HG03442 (cell line): ENCODE measurements around the gene COL5A1.

ENCODE experiments used
- ATAC-seq: cut with Tn5 transposase; IDR thresholded peaks from one replicate; pipeline ENCODE4 v1.9.1; 2021; ENCODE audit warnings: mild to moderate bottlenecking, moderate library complexity; ENCODE audit not compliant: unreplicated experiment

COL5A1 gene

DNA sequence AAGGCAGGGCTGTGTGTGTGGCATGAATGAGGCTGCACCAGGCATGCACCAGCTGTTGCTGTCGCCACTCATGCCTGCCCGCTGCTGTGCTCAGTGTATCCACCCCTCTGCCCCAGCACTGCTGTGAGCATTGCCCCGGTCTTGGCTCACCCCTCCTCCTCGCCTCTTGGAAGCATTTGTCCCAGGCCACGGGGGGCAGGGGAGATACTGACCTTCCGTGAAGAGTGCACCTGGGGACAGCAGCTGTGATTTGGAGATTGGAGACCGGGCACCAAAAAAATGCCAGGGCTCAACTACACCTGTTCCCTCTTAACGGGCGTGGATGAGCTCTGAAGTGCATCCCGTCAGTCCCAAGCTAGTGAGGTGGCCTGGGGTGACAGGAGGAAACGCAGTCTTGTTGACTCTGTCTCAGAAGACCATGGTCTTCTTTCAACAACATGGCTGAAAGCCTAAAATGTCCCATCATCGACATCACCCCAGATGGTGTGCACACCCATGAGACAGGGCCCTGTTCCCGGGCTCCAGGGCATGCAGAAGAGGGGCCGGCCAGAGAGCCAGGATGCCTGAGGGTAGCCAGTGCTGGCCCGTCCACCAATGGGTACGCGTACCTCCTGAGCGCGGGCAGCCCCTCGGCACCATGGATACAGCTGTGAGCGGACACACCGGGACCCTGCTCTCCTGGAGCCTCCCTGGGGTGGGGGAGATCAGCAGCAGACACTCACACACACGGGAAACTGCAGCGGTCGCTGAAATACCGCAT, 115.8 kb downstream of the COL5A1 start:
- ATAC-seq = no peak

DNA sequence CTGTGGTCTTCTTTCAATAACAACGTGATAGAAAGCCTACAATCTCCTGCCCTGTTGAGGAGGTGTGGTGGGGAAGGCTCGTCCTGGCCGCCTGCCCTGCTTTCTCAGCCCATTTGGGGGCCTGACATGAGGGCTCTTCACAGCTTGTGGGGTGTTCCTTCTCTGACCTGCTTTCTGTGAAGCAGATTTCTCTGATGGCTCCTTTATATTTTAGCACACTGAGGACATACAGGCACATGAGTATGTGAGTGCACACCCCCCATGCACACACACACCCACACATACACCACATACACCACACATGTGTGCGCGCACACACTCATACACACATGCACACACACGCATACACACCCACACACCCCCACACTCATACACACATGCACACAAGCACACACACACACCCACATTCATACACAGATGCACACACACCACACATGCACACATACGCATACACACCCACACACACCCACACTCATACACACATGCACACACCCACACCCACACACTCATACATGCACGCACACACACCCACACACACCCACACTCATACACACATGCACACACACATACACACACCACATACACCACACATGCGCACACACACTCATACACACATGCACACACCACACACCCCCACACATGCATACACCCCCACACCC, 117.5 kb downstream of the COL5A1 start:
- ATAC-seq = no peak

DNA sequence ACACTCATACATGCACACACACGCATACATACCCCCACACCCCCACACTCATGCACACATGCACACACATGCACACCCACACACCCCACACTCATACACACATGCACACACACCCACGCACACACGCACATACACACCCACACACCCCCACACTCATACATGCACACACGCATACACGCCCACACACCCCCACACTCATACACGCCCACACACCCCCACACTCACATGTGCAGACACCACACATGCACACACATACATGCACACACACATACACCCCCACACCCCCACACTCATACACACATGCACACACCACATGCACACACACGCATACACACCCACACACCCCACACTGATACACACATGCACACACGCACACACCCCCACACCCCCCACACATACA, 118.3 kb downstream of the COL5A1 start:
- no peak for ATAC-seq

DNA sequence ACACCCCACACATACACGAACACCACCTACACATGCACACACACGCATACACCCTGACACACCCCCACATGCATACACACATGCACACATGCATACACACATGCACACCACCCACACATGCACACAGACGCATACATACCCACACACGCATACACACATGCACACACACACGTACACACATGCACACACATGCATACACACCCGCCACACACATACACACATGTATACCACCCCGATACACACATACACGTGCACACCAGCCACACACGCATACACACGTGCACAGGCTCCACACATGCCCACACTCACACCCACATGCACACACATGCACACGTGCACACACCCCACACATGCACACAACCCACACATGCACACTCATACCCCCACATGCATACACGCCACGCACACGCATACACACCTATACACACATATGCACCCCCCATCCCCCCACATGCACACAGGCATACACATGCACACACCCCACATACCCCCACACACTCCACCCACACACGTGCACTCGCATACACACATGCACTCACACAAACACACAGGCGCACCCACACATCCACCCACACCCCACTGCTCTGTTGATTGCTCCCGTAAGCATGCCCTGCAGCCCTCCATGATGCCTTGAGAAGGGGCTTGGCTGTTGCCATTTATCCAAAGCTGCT, 119.3 kb downstream of the COL5A1 start:
- ATAC-seq = no peak

DNA sequence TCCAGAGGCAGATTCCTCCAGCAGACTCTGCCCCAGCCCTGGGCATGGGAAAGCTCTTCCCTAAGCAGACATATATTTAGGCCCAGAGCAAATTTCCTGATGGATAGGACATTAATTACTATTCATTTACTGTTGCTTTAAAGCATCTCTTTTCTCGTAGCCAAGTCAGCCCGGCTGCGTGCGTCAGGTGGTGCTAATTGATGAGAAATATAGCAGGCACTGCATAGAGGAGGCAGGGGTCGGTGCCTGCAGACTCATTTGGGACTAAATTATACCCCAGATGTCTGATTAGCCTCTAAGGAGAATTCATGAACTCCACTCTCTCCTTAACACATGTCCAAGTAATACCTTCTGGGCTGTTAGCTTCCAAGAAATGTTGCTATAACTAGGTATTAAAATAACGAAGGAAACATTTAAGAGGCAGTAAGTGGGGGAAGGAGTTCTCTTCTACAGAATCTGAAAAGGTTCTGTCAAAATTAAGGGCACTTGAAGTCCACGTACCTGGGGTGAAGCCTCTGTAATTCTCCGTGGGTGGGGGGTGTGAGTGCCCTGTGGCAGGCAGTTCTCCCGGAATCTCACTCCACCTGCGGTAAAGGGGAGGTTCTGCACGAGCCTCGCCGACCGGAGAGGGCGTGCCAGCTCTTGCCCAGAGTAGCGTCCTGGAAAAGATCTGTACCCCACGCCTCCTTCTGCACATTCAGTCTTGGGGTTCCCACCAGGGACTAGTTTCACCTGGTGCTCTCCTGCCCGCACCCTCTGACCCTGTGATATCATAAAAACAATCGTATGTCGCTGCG, 123.1 kb downstream of the COL5A1 start:
- no peak for ATAC-seq

DNA sequence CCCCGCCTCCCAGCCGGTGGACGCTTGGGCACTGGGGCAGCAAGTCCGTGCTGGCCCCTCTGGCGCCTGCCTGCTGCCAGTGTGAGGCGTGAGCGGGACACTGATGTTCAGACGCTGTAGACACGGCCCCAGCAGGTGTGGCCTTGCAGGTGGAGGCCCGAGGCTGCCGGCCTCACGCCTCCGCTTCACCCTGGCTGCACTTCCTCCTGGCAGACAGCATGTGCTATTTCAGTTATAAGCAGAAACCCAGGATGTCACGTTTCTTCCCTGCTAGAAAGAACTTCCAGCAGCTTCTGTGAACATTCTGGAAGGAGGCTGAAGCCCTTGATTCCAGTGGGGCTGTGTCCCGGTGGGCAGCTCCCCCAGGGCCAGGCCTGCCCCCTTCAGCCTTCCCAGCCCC, 124.2 kb downstream of the COL5A1 start:
- ATAC-seq = no peak

DNA sequence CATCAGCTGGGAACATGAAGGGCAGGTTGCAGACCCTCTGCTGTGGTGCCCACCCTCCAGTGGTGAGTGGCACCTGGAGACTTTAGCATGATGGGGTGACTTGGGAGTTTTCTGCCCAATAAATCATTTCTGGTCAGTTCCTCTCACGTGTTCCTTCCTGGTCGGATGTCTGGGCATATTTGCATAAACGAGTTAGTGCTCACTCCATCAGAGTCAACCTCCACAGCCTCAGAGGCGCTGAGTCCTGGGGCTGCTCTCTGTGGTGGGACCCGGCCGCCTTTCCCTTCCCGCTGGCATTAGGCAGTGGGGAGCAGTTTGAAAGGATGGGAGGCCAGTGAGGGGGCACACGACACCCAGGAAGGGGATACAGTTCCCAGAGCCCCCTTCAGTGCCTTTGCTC, 125.0 kb downstream of the COL5A1 start:
- ATAC-seq = no peak

DNA sequence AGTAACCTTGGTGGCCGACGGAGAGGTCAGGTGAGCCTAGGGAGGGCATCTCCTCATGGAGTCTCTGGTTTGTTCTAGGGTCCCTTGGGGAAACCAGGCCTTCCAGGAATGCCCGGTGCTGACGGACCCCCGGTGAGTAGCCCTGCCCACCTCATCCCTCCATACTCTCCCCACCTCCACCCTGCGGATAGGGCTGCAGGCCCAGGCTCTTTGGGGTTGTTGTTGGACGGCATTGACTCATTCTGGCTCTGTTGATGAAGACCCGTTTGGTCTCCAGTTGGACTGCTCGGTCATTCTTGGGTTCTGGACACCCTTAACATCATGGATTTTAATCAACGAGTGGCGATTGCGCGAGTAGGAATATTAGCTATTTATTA, 126.7 kb downstream of the COL5A1 start:
- ATAC-seq = no peak

DNA sequence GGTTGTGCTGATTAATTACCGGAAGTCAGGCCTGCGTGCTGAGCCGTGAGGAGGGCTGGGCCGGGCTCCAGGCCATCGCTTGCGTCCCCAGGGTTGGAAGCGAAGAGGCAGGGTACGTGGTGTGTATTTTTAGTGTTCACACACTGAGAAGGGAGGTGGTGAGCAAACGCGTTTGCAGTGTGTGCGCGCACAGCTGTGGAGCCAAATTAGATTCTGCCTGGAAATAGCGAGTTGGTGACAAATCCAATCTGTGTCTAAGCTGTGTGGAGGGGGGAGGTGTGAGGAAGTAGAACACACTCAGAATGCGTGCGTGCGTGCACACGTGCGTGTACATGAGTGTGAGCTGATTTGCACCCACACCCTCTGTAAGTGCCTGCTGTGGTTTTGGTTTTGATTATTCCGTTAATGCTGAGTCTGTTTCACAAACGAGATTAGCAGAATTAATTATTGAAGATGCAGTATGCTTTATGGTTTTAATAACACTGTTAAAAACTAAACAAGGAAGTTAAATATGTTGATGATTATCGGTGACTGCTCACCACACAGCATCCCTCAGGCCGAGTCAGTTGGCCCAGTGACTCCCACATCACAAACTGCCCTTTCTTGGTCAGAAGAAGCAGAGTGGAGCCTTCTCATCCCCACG, 127.2 kb downstream of the COL5A1 start:
- no peak for ATAC-seq

DNA sequence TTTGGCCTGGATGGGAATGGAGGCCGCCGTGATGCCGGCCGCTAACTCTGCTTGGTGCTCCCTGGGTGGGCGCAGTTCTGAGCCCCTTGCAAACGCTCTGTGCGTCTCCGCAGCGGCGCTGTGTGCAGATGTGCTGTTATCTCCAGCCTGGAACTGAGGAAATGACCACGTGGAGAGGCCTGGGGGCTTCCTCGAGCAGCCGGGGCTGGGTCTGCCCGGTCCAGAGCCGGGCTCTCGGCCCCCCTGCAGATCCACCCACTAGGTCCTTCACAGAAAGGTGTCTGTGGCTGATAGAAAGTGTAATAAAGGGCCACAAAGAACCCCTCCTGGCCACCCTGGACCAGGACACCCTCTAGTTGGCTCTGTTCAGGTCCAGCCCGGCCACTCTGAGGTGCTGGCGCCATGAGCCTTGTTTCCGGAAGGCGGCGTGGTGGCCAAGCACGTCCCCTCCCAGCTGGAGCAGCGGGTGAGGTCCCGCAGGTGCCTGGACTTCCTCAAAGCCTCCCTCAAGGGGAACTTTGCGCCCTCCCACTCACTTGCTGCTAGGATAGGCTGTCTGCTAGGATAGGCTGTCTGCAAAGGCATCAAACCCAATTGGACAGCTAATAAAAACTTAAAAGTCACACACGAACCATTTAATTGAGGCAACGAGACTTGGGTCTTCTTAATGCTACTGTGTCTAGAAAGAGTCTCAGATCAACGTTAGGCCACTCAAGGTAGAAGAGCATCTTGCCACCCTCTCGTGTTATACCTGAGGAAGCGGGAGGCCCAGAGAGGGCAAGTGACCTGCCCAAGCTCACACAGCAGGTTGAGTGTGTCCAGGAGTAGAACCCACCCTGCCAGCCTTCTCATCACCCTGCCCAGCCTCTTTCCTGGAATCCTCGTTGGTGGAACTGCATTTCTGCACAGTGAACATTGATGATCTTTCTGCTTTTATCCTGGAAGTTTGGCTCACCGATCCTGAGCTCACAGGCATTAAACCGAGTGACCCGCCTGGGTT, 129.7 kb downstream of the COL5A1 start:
- ATAC-seq = no peak

DNA sequence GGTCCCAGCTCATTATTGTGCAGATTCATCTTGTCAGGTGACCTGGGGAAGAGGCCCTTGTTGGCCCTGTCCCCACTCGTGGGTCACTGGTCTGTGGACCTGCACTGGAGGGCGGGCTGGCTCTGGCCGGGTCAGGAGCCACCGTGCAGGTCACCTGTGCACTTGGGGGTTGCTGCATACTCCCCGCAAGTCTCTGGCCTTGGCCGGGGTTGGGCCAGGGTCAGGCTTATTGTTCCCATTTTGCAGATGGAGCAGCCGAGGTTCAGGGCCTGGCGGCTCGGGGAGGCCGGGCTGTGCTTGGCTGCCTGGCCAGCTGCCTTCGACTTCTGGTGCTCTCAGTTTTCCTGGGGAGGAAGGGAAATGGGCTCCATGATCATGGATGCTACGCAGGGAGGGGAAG, 130.7 kb downstream of the COL5A1 start:
- ATAC-seq = no peak

DNA sequence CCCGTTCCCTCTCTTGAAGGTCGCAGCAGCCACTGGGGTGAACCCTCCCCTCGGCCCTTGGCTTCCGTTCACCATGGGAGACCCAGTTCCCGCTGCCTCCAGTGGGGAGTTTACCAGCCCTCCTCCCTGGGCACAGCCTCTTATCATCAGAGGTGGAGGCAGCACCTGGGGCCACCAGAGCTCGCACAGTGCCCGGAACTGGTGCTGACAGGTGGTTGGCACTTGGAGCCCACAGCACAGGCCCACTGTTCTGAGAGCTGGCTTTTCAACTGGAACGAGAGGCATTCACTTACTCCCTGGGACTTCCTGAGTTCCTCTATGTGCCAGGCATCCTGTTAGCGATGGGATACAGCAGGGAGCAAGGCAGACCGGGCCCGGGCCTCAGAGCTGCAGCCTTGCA, 132.2 kb downstream of the COL5A1 start:
- ATAC-seq = no peak

DNA sequence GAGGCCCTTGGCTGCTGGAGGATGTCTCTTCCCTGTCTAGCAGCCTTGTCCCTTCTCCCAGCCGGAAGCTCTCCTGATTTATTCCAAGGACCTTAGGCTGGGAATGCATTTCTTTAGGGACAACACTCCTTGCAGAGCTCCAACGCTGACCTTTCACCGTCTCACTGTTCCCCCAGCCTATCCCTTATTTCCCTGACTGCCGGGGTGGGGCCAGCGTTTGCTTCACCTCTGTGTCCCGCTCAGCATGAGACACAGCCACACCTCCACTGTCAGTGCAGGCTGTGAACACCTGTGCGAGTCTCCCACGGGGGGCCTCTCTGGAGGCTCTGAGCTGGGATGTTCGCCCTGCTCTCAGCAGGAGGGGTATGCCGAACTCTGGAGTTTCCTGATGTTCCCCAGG, 132.8 kb downstream of the COL5A1 start:
- no peak for ATAC-seq

DNA sequence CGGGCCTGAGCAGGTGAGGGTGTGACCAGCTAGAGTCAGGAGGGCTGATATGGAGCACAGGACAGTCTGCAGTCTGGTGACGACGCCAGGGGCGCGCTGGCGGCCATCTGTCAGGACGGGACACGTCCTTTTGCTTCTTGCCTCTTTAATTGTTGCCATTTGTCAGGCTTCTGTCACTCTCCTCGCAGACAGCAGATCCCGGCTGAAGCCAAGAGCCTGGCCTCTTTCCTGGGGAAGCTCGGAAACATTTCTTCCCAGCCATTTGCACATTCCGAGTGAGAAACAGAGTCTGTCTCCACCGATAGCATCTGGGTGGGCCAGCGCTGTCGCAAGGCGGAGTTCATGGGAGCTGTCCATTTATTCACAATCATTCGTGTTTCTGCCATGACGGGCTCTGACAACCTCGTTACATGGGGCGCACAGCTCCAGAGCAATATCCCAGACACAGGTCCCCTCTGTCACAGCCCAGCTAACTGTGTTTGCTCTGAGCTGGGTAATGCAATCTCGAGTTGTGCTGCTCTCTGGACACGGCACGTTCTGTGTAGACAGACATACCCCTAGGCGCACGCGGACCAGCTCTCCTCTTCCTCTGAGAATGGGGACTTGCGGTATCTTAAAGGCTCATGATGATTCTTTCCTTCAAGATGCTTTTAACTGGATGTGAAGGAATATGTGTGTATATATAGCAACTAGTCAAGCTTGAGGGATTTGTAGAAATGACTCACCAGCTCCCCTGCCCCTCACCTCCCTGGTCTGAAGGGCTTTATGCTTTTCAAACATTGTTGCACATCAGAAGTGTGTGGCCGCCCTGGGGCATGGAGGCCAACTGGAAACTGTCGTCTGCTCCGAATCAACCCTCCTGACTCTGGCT, 133.7 kb downstream of the COL5A1 start:
- ATAC-seq = no peak

DNA sequence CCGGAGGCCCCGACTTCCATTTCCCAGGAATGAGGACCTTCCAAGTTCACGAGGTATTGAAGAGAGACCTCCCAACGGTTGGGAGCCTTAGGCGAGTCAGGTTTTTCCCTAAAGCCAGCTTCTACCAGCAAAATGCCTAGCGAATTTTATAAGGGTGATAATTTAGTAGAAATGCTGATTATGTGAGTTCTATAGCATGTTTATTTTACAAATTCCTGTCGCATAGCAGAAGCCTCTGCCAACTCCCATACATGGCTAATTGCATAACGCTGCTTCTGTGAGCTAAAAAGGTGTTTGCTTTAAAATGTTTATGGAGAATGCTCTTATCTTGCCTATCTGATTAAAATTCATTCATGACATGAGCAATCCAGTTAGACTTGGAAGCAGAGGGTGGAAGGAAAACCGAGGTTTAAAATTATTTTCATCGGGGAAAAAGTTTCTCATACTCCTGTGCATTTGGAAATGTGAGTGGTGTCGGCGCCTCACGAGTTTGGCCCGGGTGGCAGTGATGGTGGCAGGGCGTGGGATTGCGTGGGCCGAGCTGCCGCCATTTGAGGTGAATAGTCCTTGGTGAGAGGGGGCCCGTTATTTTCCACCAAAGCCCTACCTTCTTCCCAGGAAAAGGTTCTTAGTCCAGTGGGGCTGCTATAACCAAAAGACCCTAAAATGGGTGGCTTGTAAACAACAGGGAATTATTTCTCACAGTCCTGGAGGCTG, 134.6 kb downstream of the COL5A1 start:
- ATAC-seq = no peak

DNA sequence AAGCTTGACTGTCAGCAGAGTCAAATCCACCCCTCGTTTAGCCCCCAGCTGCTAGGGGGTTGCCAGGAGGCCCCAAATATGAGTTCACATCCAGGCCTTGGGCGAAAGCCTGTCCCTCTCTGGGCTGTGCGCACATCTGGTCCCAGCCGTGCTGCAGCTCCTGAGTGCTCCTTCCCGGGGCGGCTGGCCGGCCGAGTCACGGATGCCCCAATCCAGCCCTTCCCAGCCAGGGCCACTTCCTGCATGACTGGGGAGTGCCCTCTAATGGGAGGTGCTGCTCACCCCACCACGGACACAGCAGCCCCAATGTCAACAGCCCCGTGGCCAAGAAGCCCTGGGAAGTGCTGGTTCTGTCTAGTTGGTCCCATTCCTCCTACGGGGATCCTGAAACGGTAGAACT, 135.6 kb downstream of the COL5A1 start:
- ATAC-seq = no peak

DNA sequence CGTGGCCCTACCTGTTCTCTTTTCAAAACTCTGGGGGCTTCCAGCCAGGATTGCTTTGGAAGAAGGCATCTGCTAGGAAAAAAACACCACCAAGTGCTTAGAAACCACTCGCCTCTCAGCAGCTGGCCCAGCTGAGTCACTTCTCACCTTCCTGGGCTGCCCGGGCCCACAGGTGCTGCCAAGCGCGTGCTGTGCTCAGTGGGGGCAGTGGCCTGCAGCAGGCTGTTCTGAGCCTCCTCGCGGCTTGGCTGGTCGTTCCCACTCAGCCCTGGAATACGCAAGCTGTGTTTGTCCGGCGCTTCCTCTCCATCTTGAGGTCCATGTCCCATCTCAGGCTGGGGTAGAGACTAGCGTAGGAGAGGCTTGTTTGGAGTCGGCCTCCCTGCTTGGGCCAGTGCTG, 136.6 kb downstream of the COL5A1 start:
- no peak for ATAC-seq

DNA sequence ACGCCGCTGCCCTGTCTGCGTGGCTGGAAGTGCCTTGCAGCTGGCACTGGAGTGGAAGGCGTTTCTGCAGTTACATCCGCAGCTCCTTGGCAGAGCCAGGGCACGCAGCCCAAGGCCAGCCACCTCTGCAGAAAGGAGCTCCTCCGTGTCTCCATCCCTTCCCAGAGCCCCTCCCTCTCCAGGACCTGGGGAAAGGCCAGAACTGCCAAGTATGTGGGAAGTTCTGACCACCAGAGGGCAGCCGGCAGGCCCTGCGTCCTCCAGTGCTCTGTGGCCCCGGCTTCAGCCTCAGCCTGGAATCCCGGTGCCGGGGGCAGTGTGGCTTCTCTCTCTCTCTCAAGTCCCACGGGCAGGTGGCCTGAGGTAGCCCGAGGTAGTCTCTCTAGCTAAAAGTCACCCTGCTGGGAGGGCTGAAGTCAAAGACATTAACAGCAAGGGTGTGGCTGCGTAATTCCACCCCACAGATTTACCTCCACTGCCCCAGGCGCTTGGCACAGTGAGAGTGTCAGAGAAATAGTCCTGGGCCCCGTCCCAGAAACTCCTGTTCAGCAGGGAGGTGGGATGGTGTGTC, 137.3 kb downstream of the COL5A1 start:
- no peak for ATAC-seq
